ENCODE data around the gene ARMH3. TPM values are rescaled to one million over a fixed set of nuclear protein-coding genes. Genes with fewer than 3 reads are reported as not detected.
A peak's percentile ranks its signal among the peaks of the same experiment; 100 is the strongest.

Gene ARMH3
- total RNA-seq, 1 experiment from 2014 or later = 9.7 TPM

GRCh38 chr10:101961591-101962498 is 94.1 kb downstream of the ARMH3 start:
- intact Hi-C loops (cut with micrococcal nuclease) = no loop called here
- BruUV-seq (replicated peaks) = no TSS peak
- no peak for TF ChIP-seq CTCF (conservative IDR thresholded peaks at IDR 0.05; ENCODE audit: low read depth, low read length)
- no peak for TF ChIP-seq EZH2phosphoT487 (IDR thresholded peaks at IDR 0.05; ENCODE audit: borderline replicate concordance, low read length)
- no peak for TF ChIP-seq EZH2 (IDR thresholded peaks at IDR 0.05; ENCODE audit: low read length, unreplicated experiment)
- Histone ChIP-seq H3K9ac (ENCODE audit: low read length) (no peak overlapping the region), H3K27ac (ENCODE audit: low read length) (peak overlapping the region; percentile 33; the same call in 1 of the 2 replicates), H3K9me3 (ENCODE audit: low read length) (no peaks in the 10 kb centered on the region), H3F3A (ENCODE audit: low read length, unreplicated experiment) (no peaks in the 10 kb centered on the region), H3K36me3 (ENCODE audit: low read depth, low read length) (0 out of 2 replicates have a peak, but pooled peaks cover 3% of the 10 kb centered on the region), H3K9me2 (replicated peaks; ENCODE audit: low read length) (no peaks in the 10 kb centered on the region), H4K20me1 (ENCODE audit: low read length) (no peaks in the 10 kb centered on the region), H3K4me2 (ENCODE audit: low read length) (peak overlapping the region; percentile 36), H3K4me3 (ENCODE audit: low read length) (no peak overlapping the region), H3K79me2 (ENCODE audit: low read length) (no peaks in the 10 kb centered on the region), H3K4me1 (ENCODE audit: insufficient read depth, low read length) (peaks cover 16% of the 10 kb centered on the region), H2AFZ (ENCODE audit: low read length) (no peak overlapping the region), H3K27me3 (ENCODE audit: low read length) (no peaks in the 10 kb centered on the region)
- POLR2A ChIA-PET (ENCODE audit: unreplicated experiment) = no interaction called here
- CTCF ChIA-PET = interaction anchor here (0.8 kb wide), 1 partner anchor 113 kb away, joined by 6 read pairs; no protein-coding TSS in a partner anchor
- ATAC-seq = peak; percentile 82
- peak; percentile 43 for DNase-seq

GRCh38 chr10:101960879-101961395 is 95.0 kb downstream of the ARMH3 start:
- TF ChIP-seq EZH2phosphoT487 (IDR thresholded peaks at IDR 0.05; ENCODE audit: borderline replicate concordance, low read length) (no peak), EZH2 (IDR thresholded peaks at IDR 0.05; ENCODE audit: low read length, unreplicated experiment) (no peak), CTCF (conservative IDR thresholded peaks at IDR 0.05; ENCODE audit: low read depth, low read length) (no peak)
- H3K4me3 ChIP-seq (ENCODE audit: low read length) = no peak overlapping the region
- ATAC-seq (no peak), DNase-seq (no peak)
- no peaks in the 10 kb centered on the region for H3K9me2 ChIP-seq (replicated peaks; ENCODE audit: low read length)
- H2AFZ ChIP-seq (ENCODE audit: low read length) = no peak overlapping the region
- H3F3A ChIP-seq (ENCODE audit: low read length, unreplicated experiment) = no peaks in the 10 kb centered on the region
- 0 out of 2 replicates have a peak, but pooled peaks cover 6% of the 10 kb centered on the region for H3K36me3 ChIP-seq (ENCODE audit: low read depth, low read length)
- H3K27ac ChIP-seq (ENCODE audit: low read length) = no peak overlapping the region
- POLR2A ChIA-PET (ENCODE audit: unreplicated experiment) = no interaction called here
- no peaks in the 10 kb centered on the region for H3K27me3 ChIP-seq (ENCODE audit: low read length)
- intact Hi-C loops (cut with micrococcal nuclease) = no loop called here
- H3K9me3 ChIP-seq (ENCODE audit: low read length) = no peaks in the 10 kb centered on the region
- no peaks in the 10 kb centered on the region for H3K79me2 ChIP-seq (ENCODE audit: low read length)
- no peak overlapping the region for H3K4me2 ChIP-seq (ENCODE audit: low read length)
- H3K9ac ChIP-seq (ENCODE audit: low read length) = no peak overlapping the region
- BruUV-seq (replicated peaks) = no TSS peak
- CTCF ChIA-PET = no interaction called here
- no peaks in the 10 kb centered on the region for H4K20me1 ChIP-seq (ENCODE audit: low read length)
- H3K4me1 ChIP-seq (ENCODE audit: insufficient read depth, low read length) = peaks cover 16% of the 10 kb centered on the region

All from PC-3 (cell line).